Measurements from ENCODE around the gene TBL1X. TPM values are rescaled to one million over a fixed set of nuclear protein-coding genes. Genes with fewer than 3 reads are reported as not detected.

The TBL1X gene
- total and polyA plus RNA-seq, 2 of the 4 experiments (the other 2 are of a cell fraction) = 16.2 to 20.8 TPM

DNA sequence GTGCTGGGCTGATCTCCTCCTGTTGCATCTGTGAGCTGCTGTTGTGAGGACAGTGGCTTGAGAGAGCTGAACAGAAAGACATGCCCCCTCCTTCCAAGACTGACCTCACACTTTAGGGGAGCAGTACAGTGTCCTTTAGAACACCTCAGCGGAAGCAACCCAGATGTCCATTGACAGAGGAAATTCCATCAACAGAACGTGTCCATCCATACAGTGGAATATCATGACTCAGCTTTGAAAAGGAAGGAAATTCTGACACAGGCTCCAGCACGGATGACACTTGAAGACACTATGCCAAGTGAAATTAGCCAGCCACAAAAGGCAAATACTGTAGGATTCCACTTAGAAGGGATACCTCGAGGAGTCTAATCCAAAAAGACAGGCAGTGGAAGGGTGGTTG lies 197.3 kb downstream of the TBL1X start:
- H3K4ac ChIP-seq (ENCODE audit: low read depth, low read length) = peak overlapping the region; percentile 52; the same call in 1 of the 2 replicates
- no peaks in the 10 kb centered on the region for H3K27me3 ChIP-seq (ENCODE audit: control insufficient read depth, insufficient read depth, low read length)
- peak overlapping the region; percentile 2 for H2AFZ ChIP-seq (replicated peaks; ENCODE audit: low read length, poor library complexity)
- in situ Hi-C loops (cut with MboI; ENCODE audit: low sequenced_read_pairs) (no loop called here), intact Hi-C loops (cut with micrococcal nuclease) (no loop called here), dilution Hi-C loops (cut with HindIII; ENCODE audit: low sequenced_read_pairs, unreplicated experiment) (no loop called here)
- H4K91ac ChIP-seq (ENCODE audit: insufficient read depth, low read depth, low read length) = peak overlapping the region; percentile 69
- no peak overlapping the region for H2AK9ac ChIP-seq (replicated peaks; ENCODE audit: low read depth, low read length, poor library complexity)
- peak overlapping the region; percentile 14; the same call in 1 of the 3 replicates for H2BK15ac ChIP-seq (ENCODE audit: low read depth, low read length)
- peak overlapping the region; percentile 67; the same call in 1 of the 2 replicates for H2BK120ac ChIP-seq (ENCODE audit: low read depth, low read length)
- H3K79me1 ChIP-seq (ENCODE audit: low read depth in 1 of 2, low read length in 2 of 2) = peaks cover 5 to 42% of the 10 kb centered on the region in 2 experiments
- peak overlapping the region; percentile 69 for H2BK5ac ChIP-seq (ENCODE audit: low read depth, low read length, poor library complexity, severe bottlenecking)
- peak overlapping the region; percentile 52 for H3K27ac ChIP-seq (ENCODE audit: insufficient read depth, low read length)
- H3K23ac ChIP-seq (ENCODE audit: low read depth, low read length) = no peak overlapping the region
- peak; percentile 29; the same call in 1 of the 2 replicates for TF ChIP-seq MAFK (IDR thresholded peaks at IDR 0.05; ENCODE audit: low read depth, low read length)
- TF ChIP-seq RFX5 (IDR thresholded peaks at IDR 0.05; ENCODE audit: low read depth, low read length) = no peak
- TF ChIP-seq NFE2L2 (IDR thresholded peaks at IDR 0.05; ENCODE audit: low read depth, low read length) = peak; percentile 51
- 0 out of 2 replicates have a peak, but pooled peaks have one; percentile 2 for TF ChIP-seq BHLHE40 (IDR thresholded peaks at IDR 0.05; ENCODE audit: low read depth, low read length)
- peak overlapping the region; percentile 88 for H2AK5ac ChIP-seq (ENCODE audit: low read depth, low read length)
- H2BK20ac ChIP-seq (ENCODE audit: low read depth, low read length) = peak overlapping the region; percentile 53; the same call in 1 of the 2 replicates
- no peak overlapping the region for H4K5ac ChIP-seq (ENCODE audit: low read depth, low read length)
- 49% methylated on average over 3 of the region's 4 CpGs; no CpG with 5 or more reads in 1 of the 2 experiments for WGBS, 2 experiments (ENCODE audit: extremely low coverage in 2 of 2, insufficient read length in 1 of 2)
- H3K4me2 ChIP-seq (ENCODE audit: low read depth, low read length) = no peak overlapping the region
- H4K8ac ChIP-seq (ENCODE audit: low read depth in 2 of 2, low read length in 2 of 2) = peak overlapping the region; percentile 9 to 66; a peak in 1 of 4 replicates
- peak; percentile 51; the same call in 1 of the 2 replicates for ATAC-seq (ENCODE audit: low read depth)
- no peak overlapping the region for H3K56ac ChIP-seq (ENCODE audit: extremely low read depth, insufficient read depth, low read length)
- peaks cover 9% of the 10 kb centered on the region for H3K36me3 ChIP-seq (ENCODE audit: control insufficient read depth, insufficient read depth, low read length)
- H3K18ac ChIP-seq (ENCODE audit: low read depth, low read length) = no peak overlapping the region
- H4K20me1 ChIP-seq (ENCODE audit: insufficient read depth, low read length) = 0 out of 2 replicates have a peak, but pooled peaks cover 1% of the 10 kb centered on the region
- ChIA-PET CTCF (no interaction called here), POLR2A (ENCODE audit: unreplicated experiment) (no interaction called here)
- no TSS peak for BruUV-seq (replicated peaks)
- H3K14ac ChIP-seq (replicated peaks; ENCODE audit: low read depth, low read length) = peak overlapping the region; percentile 10; the same call in 1 of the 2 replicates
- peak; percentile 77 for DNase-seq
- H3K9me3 ChIP-seq (ENCODE audit: control insufficient read depth, insufficient read depth, low read length) = peaks cover 3% of the 10 kb centered on the region; the same call in 1 of the 2 replicates
- no peak overlapping the region for H3K9ac ChIP-seq (ENCODE audit: low read depth, low read length)
- H3K4me3 ChIP-seq (ENCODE audit: insufficient read depth, low read depth, low read length) = no peak overlapping the region
- peaks cover 9% of the 10 kb centered on the region; the same call in 1 of the 2 replicates for H3K9me1 ChIP-seq (ENCODE audit: insufficient read depth, low read length)
- H3K4me1 ChIP-seq (ENCODE audit: control insufficient read depth, insufficient read depth, low read length) = peaks cover 3% of the 10 kb centered on the region; the same call in 1 of the 2 replicates

All from IMR-90 (cell line).